Transverse colon (tissue), 4 donors: Measurements from ENCODE around the gene OR2T34. TPM values are rescaled to one million over a fixed set of nuclear protein-coding genes. Genes with fewer than 3 reads are reported as not detected.

ENCODE experiments used
- DNase-seq: peaks from one replicate; pipeline ENCODE4 v3.0.0-alpha.2; 2019
- H3K27ac ChIP-seq, 4 donors: fragments of 200-600 bp; sonication (generic); 2 replicates each; pipeline ENCODE4 v1.5.1; 2016 to 2018; ENCODE audit warnings: inconsistent platforms in 4 of 4
- H3K27me3 ChIP-seq: fragments of 200-600 bp; sonication (generic); 2 replicates; pipeline ENCODE4 v1.5.1; 2017; ENCODE audit warnings: inconsistent platforms
- H3K36me3 ChIP-seq, 4 donors: fragments of 200-600 bp; sonication (generic); 2 replicates each; pipeline ENCODE4 v1.5.1; 2017 to 2019; ENCODE audit warnings: inconsistent platforms in 4 of 4
- H3K4me1 ChIP-seq, 4 donors: fragments of 200-600 bp; sonication (generic); 2 replicates each; pipeline ENCODE4 v1.5.1; 2017 to 2020; ENCODE audit warnings: inconsistent platforms in 4 of 4
- H3K4me3 ChIP-seq, 4 donors: fragments of 200-600 bp; sonication (generic); 1 replicate in 1 of 4; 2 replicates in 3 of 4; pipeline versions ENCODE4 v1.5.1 to v1.6.1; 2017 to 2019; ENCODE audit warnings: inconsistent platforms in 4 of 4
- H3K9me3 ChIP-seq, 2 donors: fragments of 200-600 bp; sonication (generic); 2 replicates each; pipeline ENCODE4 v1.5.1; 2017 to 2019; ENCODE audit warnings: inconsistent platforms in 2 of 2
- CTCF ChIP-seq, 5 experiments: fragments of 200-600 bp in 3 of 5; fragments of 450-650 bp in 2 of 5; sonication (generic) in 3 of 5; IDR thresholded peaks; 1 replicate in 2 of 5; 2 replicates in 3 of 5; pipeline ENCODE4 v1.5.1; 2016 to 2017; ENCODE audit warnings: antibody characterized with exemption in 5 of 5, inconsistent platforms in 3 of 5, mild to moderate bottlenecking in 2 of 5, moderate library complexity in 1 of 5
- EP300 ChIP-seq: sonication (generic); formaldehyde crosslinking; IDR thresholded peaks from one replicate; pipeline ENCODE4 v1.6.1; 2017; ENCODE audit warnings: antibody characterized with exemption, low read depth
- POLR2A ChIP-seq: fragments of 450-650 bp; IDR thresholded peaks from one replicate; pipeline ENCODE4 v1.6.1; 2016; ENCODE audit warnings: antibody characterized with exemption, mild to moderate bottlenecking, moderate library complexity
- POLR2AphosphoS5 ChIP-seq, 3 donors: sonication (generic); formaldehyde crosslinking; IDR thresholded peaks; one replicate each; pipeline ENCODE4 v1.6.1; 2016; ENCODE audit warnings: antibody characterized with exemption in 3 of 3
- WGBS, 2 donors: methylation state at CpG; one replicate each; pipeline ENCODE4 v1.1.5; 2018; ENCODE audit warnings: low coverage in 1 of 2; 5-methylcytosine and 5-hydroxymethylcytosine counted together
- in situ Hi-C, 4 donors: fragments of 200-750 bp; cut with MboI; loops; one replicate each; pipeline versions ENCODE4 v1.15.0 to v1.15.1; 2017; ENCODE audit warnings: low sequenced_read_pairs in 3 of 4, low pct_ligation_motif_present in 1 of 4, low pct_unique_long_range_greater_than_20kb in 1 of 4
- intact Hi-C: fragments of 100-400 bp; cut with DNase I; formaldehyde crosslinking; loops from one replicate; pipeline ENCODE4 v1.15.1; 2023; ENCODE audit warnings: low total_unique reads
- total RNA-seq, 4 donors: library from RNA; depleted of rRNA; stranded (reverse); fragments of >200 nt; gene quantifications; one replicate each; pipeline ENCODE4 v1.1.0, GENCODE V29; 2016

OR2T34 gene
- total RNA-seq, 4 donors from 2014 or later: not detected

GRCh38 chr1:248618119-248618518 lies 43.6 kb upstream of the OR2T34 start:
- intact Hi-C loops: no loop called here

GRCh38 chr1:248613742-248614141 lies 39.2 kb upstream of the OR2T34 start:
- WGBS, 2 donors: 55 to 80% methylated on average over 1 of the region's 1 CpG
- Histone ChIP-seq H3K27ac (no peak overlapping the region), H3K4me1 (no peaks in the 10 kb centered on the region), H3K4me3 (no peak overlapping the region), H3K27me3 (no peaks in the 10 kb centered on the region), H3K9me3 (no peaks in the 10 kb centered on the region), H3K36me3 (no peaks in the 10 kb centered on the region)
- in situ Hi-C loops: no loop called here
- TF ChIP-seq POLR2AphosphoS5 (IDR thresholded peaks at IDR 0.05): no peak
- TF ChIP-seq EP300: no peak
- no peak for TF ChIP-seq POLR2A
- TF ChIP-seq CTCF (IDR thresholded peaks at IDR 0.05): no peak
- DNase-seq: no peak
- intact Hi-C loops: no loop called here

More at GRCh38 chr1:248618119-248618518, 43.6 kb upstream of the OR2T34 start:
- WGBS, 2 donors: 67 to 77% methylated on average over 7 of the region's 7 CpGs
- no peak for TF ChIP-seq POLR2A
- TF ChIP-seq POLR2AphosphoS5 (IDR thresholded peaks at IDR 0.05): no peak
- TF ChIP-seq EP300: no peak
- H3K27ac ChIP-seq: no peak overlapping the region
- H3K9me3 ChIP-seq: no peaks in the 10 kb centered on the region
- no peaks in the 10 kb centered on the region for H3K4me1 ChIP-seq
- in situ Hi-C loops: no loop called here
- H3K27me3 ChIP-seq: no peaks in the 10 kb centered on the region
- DNase-seq: no peak
- H3K36me3 ChIP-seq: no peaks in the 10 kb centered on the region
- H3K4me3 ChIP-seq: no peak overlapping the region

- Histone ChIP-seq H3K27me3 (no peaks in the 10 kb centered on the region), H3K27ac (no peak overlapping the region), H3K36me3 (no peaks in the 10 kb centered on the region), H3K9me3 (no peaks in the 10 kb centered on the region), H3K4me1 (no peaks in the 10 kb centered on the region), H3K4me3 (no peak overlapping the region)
- WGBS, 2 donors: 75 to 78% methylated on average over 1 to 4 of the region's 4 CpGs
- intact Hi-C loops: no loop called here
- DNase-seq: no peak
- TF ChIP-seq POLR2AphosphoS5 (IDR thresholded peaks at IDR 0.05) (no peak), CTCF (IDR thresholded peaks at IDR 0.05) (no peak), EP300 (no peak), POLR2A (no peak)
- in situ Hi-C loops: no loop called here
These were observed 37.4 kb upstream of the OR2T34 start for GRCh38 chr1:248611883-248612414.

- H3K27me3 ChIP-seq: no peaks in the 10 kb centered on the region
- WGBS, 2 donors: 33 to 43% methylated on average over 3 of the region's 3 CpGs
- no peaks in the 10 kb centered on the region for H3K9me3 ChIP-seq
- no peaks in the 10 kb centered on the region for H3K4me1 ChIP-seq
- no peaks in the 10 kb centered on the region for H3K36me3 ChIP-seq
- DNase-seq: no peak
- intact Hi-C loops (no loop called here), in situ Hi-C loops (no loop called here)
- H3K4me3 ChIP-seq: no peak overlapping the region
- no peak overlapping the region for H3K27ac ChIP-seq
- TF ChIP-seq POLR2A (no peak), POLR2AphosphoS5 (IDR thresholded peaks at IDR 0.05) (no peak), EP300 (no peak), CTCF (IDR thresholded peaks at IDR 0.05) (no peak)
These were observed 35.7 kb upstream of the OR2T34 start for GRCh38 chr1:248610301-248610700.

DNA sequence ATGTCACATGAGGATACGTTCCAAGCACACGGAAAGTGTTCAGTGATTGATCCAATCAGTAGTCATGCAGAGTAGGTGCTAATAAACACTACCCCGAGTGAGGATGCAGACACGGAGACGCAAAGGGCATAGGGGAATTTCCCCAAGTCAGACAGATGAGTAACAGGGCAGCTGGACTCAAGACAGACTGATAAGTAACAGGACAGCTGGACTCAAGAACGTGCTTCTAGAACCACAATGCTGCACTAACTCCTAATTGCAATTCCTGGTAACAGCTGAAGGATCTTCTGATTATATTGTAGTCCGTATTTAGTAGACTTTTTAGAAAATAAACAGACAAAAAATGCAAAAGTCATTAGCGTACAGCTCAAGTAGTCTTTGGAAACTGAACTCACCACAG lies 24.8 kb upstream of the OR2T34 start:
- no peak for DNase-seq
- intact Hi-C loops: no loop called here
- in situ Hi-C loops: no loop called here
- H3K27me3 ChIP-seq: no peaks in the 10 kb centered on the region
- no peak overlapping the region for H3K27ac ChIP-seq
- H3K4me1 ChIP-seq: no peaks in the 10 kb centered on the region
- no peaks in the 10 kb centered on the region for H3K36me3 ChIP-seq
- 54 to 76% methylated on average over 3 to 8 of the region's 8 CpGs for WGBS, 2 donors
- no peaks in the 10 kb centered on the region for H3K9me3 ChIP-seq
- H3K4me3 ChIP-seq: no peak overlapping the region
- no peak for TF ChIP-seq POLR2A
- TF ChIP-seq EP300: no peak
- no peak for TF ChIP-seq CTCF (IDR thresholded peaks at IDR 0.05)
- TF ChIP-seq POLR2AphosphoS5 (IDR thresholded peaks at IDR 0.05): no peak
